ENCODE data around the gene ETF1.
"Not testable (repeated sequence)": the region's sequence is repeated elsewhere in the genome, so short reads cannot be mapped to it uniquely, and the experiment has no call there.

ETF1 gene

GRCh38 chr5:138528744-138529469, 14.1 kb downstream of the ETF1 start:
- no peak for DNase-seq (ENCODE audit: low spot score)

GRCh38 chr5:138528208-138528607, 14.8 kb downstream of the ETF1 start:
- DNase-seq (ENCODE audit: low spot score): no peak

GRCh38 chr5:138527170-138527569, 15.9 kb downstream of the ETF1 start:
- no peak for DNase-seq (ENCODE audit: low spot score)

GRCh38 chr5:138523406-138523805, 19.6 kb downstream of the ETF1 start:
- no peak for DNase-seq (ENCODE audit: low spot score)

- DNase-seq (ENCODE audit: low spot score): no peak
These were observed 22.1 kb downstream of the ETF1 start for GRCh38 chr5:138520971-138521370.

- DNase-seq (ENCODE audit: low spot score): no peak
These were observed 25.6 kb downstream of the ETF1 start for GRCh38 chr5:138517437-138517836.

- DNase-seq (ENCODE audit: low spot score): no peak
These were observed 27.3 kb downstream of the ETF1 start for GRCh38 chr5:138515556-138516245.

- DNase-seq (ENCODE audit: low spot score): no peak
These were observed 29.0 kb downstream of the ETF1 start for GRCh38 chr5:138514021-138514420.

- DNase-seq (ENCODE audit: low spot score): no peak
These were observed 34.1 kb downstream of the ETF1 start for GRCh38 chr5:138508958-138509357.

GRCh38 chr5:138507485-138507884, 35.6 kb downstream of the ETF1 start:
- DNase-seq (ENCODE audit: low spot score): not testable (repeated sequence)

- DNase-seq (ENCODE audit: low spot score): no peak
These were observed 36.4 kb downstream of the ETF1 start for GRCh38 chr5:138506370-138507306.

- no peak for DNase-seq (ENCODE audit: low spot score)
These were observed 38.2 kb downstream of the ETF1 start for GRCh38 chr5:138504799-138505198.

GRCh38 chr5:138503487-138504270, 39.4 kb downstream of the ETF1 start:
- peak; percentile 79 for DNase-seq (ENCODE audit: low spot score)

- no peak for DNase-seq (ENCODE audit: low spot score)
These were observed 40.5 kb downstream of the ETF1 start for GRCh38 chr5:138502521-138502920.

GRCh38 chr5:138502121-138502520, 40.9 kb downstream of the ETF1 start:
- no peak for DNase-seq (ENCODE audit: low spot score)

GRCh38 chr5:138498376-138498775, 44.7 kb downstream of the ETF1 start:
- DNase-seq (ENCODE audit: low spot score): no peak

GRCh38 chr5:138495351-138495750, 47.7 kb downstream of the ETF1 start:
- no peak for DNase-seq (ENCODE audit: low spot score)

GRCh38 chr5:138492560-138493045, 50.4 kb downstream of the ETF1 start:
- DNase-seq (ENCODE audit: low spot score): no peak

- peak; percentile 91 for DNase-seq (ENCODE audit: low spot score)
These were observed 51.1 kb downstream of the ETF1 start for GRCh38 chr5:138491669-138492559.

GRCh38 chr5:138491284-138491648, 51.8 kb downstream of the ETF1 start:
- no peak for DNase-seq (ENCODE audit: low spot score)
